NT2/D1 (cell line): ENCODE data around the gene GSN.

Experiments
- DNase-seq: peaks from one replicate; pipeline ENCODE4 v3.0.0-alpha.2; 2011; ENCODE audit warnings: low read depth, low spot score
- H3K27me3 ChIP-seq: 2 replicates; pipeline ENCODE4 v1.6.0; 2011; ENCODE audit warnings: mild to moderate bottlenecking; ENCODE audit not compliant: insufficient read length, insufficient read depth
- H3K36me3 ChIP-seq: 2 replicates; pipeline ENCODE4 v1.6.1; 2011; ENCODE audit warnings: mild to moderate bottlenecking, low read length, mixed read lengths; ENCODE audit not compliant: insufficient read depth, insufficient read length
- H3K4me1 ChIP-seq: 2 replicates; pipeline ENCODE4 v1.5.1; 2011; ENCODE audit not compliant: insufficient read depth, insufficient read length
- H3K4me3 ChIP-seq: 2 replicates; pipeline ENCODE4 v1.5.1; 2011; ENCODE audit warnings: low read depth; ENCODE audit not compliant: insufficient read length
- H3K9ac ChIP-seq: 2 replicates; pipeline ENCODE4 v1.6.0; 2011; ENCODE audit warnings: low read depth; ENCODE audit not compliant: insufficient read length
- H3K9me3 ChIP-seq: 2 replicates; pipeline ENCODE4 v1.5.1; 2011; ENCODE audit warnings: mild to moderate bottlenecking, low read length; ENCODE audit not compliant: insufficient read depth
- SUZ12 ChIP-seq: IDR thresholded peaks from 2 replicates; pipeline ENCODE4 v1.6.1; 2011; ENCODE audit not compliant: insufficient read length, insufficient read depth; ENCODE audit errors: extremely low read depth
- YY1 ChIP-seq: IDR thresholded peaks from 2 replicates; pipeline ENCODE4 v1.6.1; 2011; ENCODE audit not compliant: insufficient read length, insufficient read depth
- ZNF274 ChIP-seq: IDR thresholded peaks from 2 replicates; pipeline ENCODE4 v1.6.1; 2011; ENCODE audit warnings: mild to moderate bottlenecking, low read depth, low read length

GSN gene

GRCh38 chr9:121358751-121359150 lies 90.8 kb downstream of the GSN start:
- Histone ChIP-seq H3K27me3 (no peaks in the 10 kb centered on the region), H3K36me3 (peaks cover 23% of the 10 kb centered on the region), H3K4me3 (no peak overlapping the region), H3K9ac (no peak overlapping the region), H3K9me3 (no peaks in the 10 kb centered on the region), H3K4me1 (no peaks in the 10 kb centered on the region)
- TF ChIP-seq YY1 (no peak), ZNF274 (no peak), SUZ12 (no peak)
- no peak for DNase-seq

- Histone ChIP-seq H3K36me3 (peaks cover 15% of the 10 kb centered on the region), H3K27me3 (no peaks in the 10 kb centered on the region), H3K4me1 (no peaks in the 10 kb centered on the region), H3K9ac (no peak overlapping the region), H3K9me3 (no peaks in the 10 kb centered on the region), H3K4me3 (no peak overlapping the region)
- no peak for DNase-seq
- no peak for TF ChIP-seq SUZ12
- TF ChIP-seq ZNF274: no peak
- no peak for TF ChIP-seq YY1
These were observed 91.7 kb downstream of the GSN start for GRCh38 chr9:121359351-121360294.

GRCh38 chr9:121360601-121361374 lies 92.8 kb downstream of the GSN start:
- Histone ChIP-seq H3K9me3 (no peaks in the 10 kb centered on the region), H3K4me3 (no peak overlapping the region), H3K36me3 (peaks cover 6% of the 10 kb centered on the region), H3K4me1 (no peaks in the 10 kb centered on the region), H3K27me3 (no peaks in the 10 kb centered on the region), H3K9ac (no peak overlapping the region)
- TF ChIP-seq ZNF274: no peak
- TF ChIP-seq YY1: no peak
- TF ChIP-seq SUZ12: no peak
- DNase-seq: no peak

- Histone ChIP-seq H3K27me3 (no peaks in the 10 kb centered on the region), H3K9ac (no peak overlapping the region), H3K36me3 (peaks cover 6% of the 10 kb centered on the region), H3K9me3 (no peaks in the 10 kb centered on the region), H3K4me1 (no peaks in the 10 kb centered on the region), H3K4me3 (no peak overlapping the region)
- no peak for DNase-seq
- TF ChIP-seq YY1 (no peak), SUZ12 (no peak), ZNF274 (no peak)
These were observed 95.1 kb downstream of the GSN start for GRCh38 chr9:121362813-121363621.

GRCh38 chr9:121363622-121363961 lies 95.6 kb downstream of the GSN start:
- DNase-seq: no peak
- no peak overlapping the region for H3K4me3 ChIP-seq
- TF ChIP-seq ZNF274 (no peak), YY1 (no peak), SUZ12 (no peak)
- no peaks in the 10 kb centered on the region for H3K4me1 ChIP-seq
- no peaks in the 10 kb centered on the region for H3K9me3 ChIP-seq
- H3K27me3 ChIP-seq: no peaks in the 10 kb centered on the region
- H3K9ac ChIP-seq: no peak overlapping the region
- peaks cover 6% of the 10 kb centered on the region for H3K36me3 ChIP-seq

GRCh38 chr9:121364077-121364476 lies 96.1 kb downstream of the GSN start:
- H3K9ac ChIP-seq: no peak overlapping the region
- H3K27me3 ChIP-seq: no peaks in the 10 kb centered on the region
- peaks cover 6% of the 10 kb centered on the region for H3K36me3 ChIP-seq
- DNase-seq: no peak
- no peaks in the 10 kb centered on the region for H3K4me1 ChIP-seq
- no peaks in the 10 kb centered on the region for H3K9me3 ChIP-seq
- no peak for TF ChIP-seq SUZ12
- TF ChIP-seq ZNF274: no peak
- no peak for TF ChIP-seq YY1
- H3K4me3 ChIP-seq: no peak overlapping the region
